ENCODE data around the gene MON1A.

Gene MON1A

DNA sequence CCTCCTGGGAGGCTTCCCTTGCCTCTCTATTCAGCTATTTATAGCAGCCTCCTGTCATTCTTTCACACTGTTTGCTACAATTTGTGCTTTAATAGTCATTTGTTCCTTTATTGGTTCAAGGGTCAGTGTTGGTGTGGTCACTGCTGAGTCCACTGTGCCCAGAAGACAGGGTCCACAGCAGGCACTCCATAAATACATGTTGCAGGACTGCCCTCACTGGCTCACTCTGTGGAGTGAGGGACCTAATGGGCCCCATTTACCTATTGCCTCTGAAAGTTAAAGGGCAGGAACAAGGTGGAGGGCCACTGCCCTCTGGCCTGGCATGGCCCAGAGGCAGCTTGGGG is 42.7 kb downstream of the MON1A start:
- Histone ChIP-seq H3K9me2 (replicated peaks; ENCODE audit: insufficient read depth, low read length) (no peaks in the 10 kb centered on the region), H3K27ac (ENCODE audit: low read length) (no peak overlapping the region), H3K79me2 (ENCODE audit: low read length) (no peaks in the 10 kb centered on the region), H3K36me3 (replicated peaks; ENCODE audit: insufficient read depth, low read length) (no peaks in the 10 kb centered on the region), H3F3A (ENCODE audit: insufficient read depth, low read length) (no peaks in the 10 kb centered on the region), H4K20me1 (ENCODE audit: insufficient read depth, low read length) (no peaks in the 10 kb centered on the region), H3K4me3 (ENCODE audit: low read length) (no peak overlapping the region), H2AFZ (ENCODE audit: low read length) (no peak overlapping the region), H3K9ac (ENCODE audit: low read length) (no peak overlapping the region), H3K9me3 (replicated peaks; ENCODE audit: insufficient read depth, low read length) (no peaks in the 10 kb centered on the region), H3K4me1 (ENCODE audit: low read length) (no peaks in the 10 kb centered on the region), H3K4me2 (ENCODE audit: low read depth, low read length) (no peak overlapping the region), H3K27me3 (replicated peaks; ENCODE audit: insufficient read depth, low read length) (0 out of 2 replicates have a peak, but pooled peaks cover under 1% of the 10 kb centered on the region)
- no peak for DNase-seq
- TF ChIP-seq EZH2 (optimal IDR thresholded peaks at IDR 0.05; ENCODE audit: low read depth, low read length) (no peak), EZH2phosphoT487 (IDR thresholded peaks at IDR 0.05; ENCODE audit: low read length) (no peak)
- TF ChIP-seq, protein P1, sequence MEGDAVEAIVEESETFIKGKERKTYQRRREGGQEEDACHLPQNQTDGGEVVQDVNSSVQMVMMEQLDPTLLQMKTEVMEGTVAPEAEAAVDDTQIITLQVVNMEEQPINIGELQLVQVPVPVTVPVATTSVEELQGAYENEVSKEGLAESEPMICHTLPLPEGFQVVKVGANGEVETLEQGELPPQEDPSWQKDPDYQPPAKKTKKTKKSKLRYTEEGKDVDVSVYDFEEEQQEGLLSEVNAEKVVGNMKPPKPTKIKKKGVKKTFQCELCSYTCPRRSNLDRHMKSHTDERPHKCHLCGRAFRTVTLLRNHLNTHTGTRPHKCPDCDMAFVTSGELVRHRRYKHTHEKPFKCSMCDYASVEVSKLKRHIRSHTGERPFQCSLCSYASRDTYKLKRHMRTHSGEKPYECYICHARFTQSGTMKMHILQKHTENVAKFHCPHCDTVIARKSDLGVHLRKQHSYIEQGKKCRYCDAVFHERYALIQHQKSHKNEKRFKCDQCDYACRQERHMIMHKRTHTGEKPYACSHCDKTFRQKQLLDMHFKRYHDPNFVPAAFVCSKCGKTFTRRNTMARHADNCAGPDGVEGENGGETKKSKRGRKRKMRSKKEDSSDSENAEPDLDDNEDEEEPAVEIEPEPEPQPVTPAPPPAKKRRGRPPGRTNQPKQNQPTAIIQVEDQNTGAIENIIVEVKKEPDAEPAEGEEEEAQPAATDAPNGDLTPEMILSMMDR (IDR thresholded peaks at IDR 0.05; ENCODE audit: low read length), result no peak

DNA sequence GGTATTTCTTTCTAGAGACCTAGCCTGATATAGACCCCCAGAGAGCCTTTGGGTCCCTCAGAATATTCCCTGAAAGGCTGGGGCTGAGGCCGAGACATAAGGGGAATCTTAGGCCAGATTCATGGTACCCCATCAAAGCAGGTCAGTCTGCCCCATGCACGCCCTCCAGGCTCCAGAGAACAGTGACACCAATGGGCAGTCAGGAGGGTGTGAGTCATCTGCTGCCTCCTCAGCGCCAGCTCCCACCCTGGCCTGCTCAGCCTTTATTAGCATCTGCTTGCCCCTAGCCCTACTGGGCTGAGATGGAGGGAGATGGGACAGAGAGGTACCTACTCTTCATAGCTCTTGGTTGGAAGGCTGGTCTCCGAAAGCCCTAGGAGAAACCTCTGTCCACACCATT is 45.6 kb downstream of the MON1A start:
- Histone ChIP-seq H3K36me3 (replicated peaks; ENCODE audit: insufficient read depth, low read length) (no peaks in the 10 kb centered on the region), H4K20me1 (ENCODE audit: insufficient read depth, low read length) (no peaks in the 10 kb centered on the region), H2AFZ (ENCODE audit: low read length) (no peak overlapping the region), H3K9me3 (replicated peaks; ENCODE audit: insufficient read depth, low read length) (no peaks in the 10 kb centered on the region), H3K27me3 (replicated peaks; ENCODE audit: insufficient read depth, low read length) (0 out of 2 replicates have a peak, but pooled peaks cover 3% of the 10 kb centered on the region), H3K27ac (ENCODE audit: low read length) (no peak overlapping the region), H3K4me1 (ENCODE audit: low read length) (no peaks in the 10 kb centered on the region), H3K79me2 (ENCODE audit: low read length) (no peaks in the 10 kb centered on the region), H3K9me2 (replicated peaks; ENCODE audit: insufficient read depth, low read length) (no peaks in the 10 kb centered on the region), H3F3A (ENCODE audit: insufficient read depth, low read length) (no peaks in the 10 kb centered on the region), H3K9ac (ENCODE audit: low read length) (no peak overlapping the region), H3K4me3 (ENCODE audit: low read length) (no peak overlapping the region), H3K4me2 (ENCODE audit: low read depth, low read length) (no peak overlapping the region)
- no peak for DNase-seq
- TF ChIP-seq EZH2 (optimal IDR thresholded peaks at IDR 0.05; ENCODE audit: low read depth, low read length) (no peak), EZH2phosphoT487 (IDR thresholded peaks at IDR 0.05; ENCODE audit: low read length) (no peak)

DNA sequence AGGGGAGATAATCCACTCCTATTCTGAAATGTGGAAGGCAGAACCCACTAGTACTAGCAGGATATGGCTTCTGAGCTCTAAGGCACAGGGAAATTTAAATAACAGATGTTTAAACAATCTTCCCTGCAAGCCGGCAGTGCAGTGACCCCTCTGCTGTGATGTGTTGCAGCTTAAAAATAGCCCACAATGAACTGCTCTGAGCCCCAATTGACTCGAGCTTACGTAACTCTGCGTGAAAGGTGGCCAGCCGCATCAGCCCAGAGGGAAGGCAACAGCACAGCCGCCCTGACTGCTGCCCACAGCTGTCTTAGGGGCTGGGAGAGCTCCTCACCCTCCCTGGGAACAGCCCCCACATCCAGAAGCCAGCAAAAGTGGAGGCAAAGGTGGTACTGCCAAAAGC is 47.4 kb downstream of the MON1A start:
- H3K4me1 ChIP-seq (ENCODE audit: low read length), result no peaks in the 10 kb centered on the region
- H3K9me2 ChIP-seq (replicated peaks; ENCODE audit: insufficient read depth, low read length), result no peaks in the 10 kb centered on the region
- no peaks in the 10 kb centered on the region for H3K79me2 ChIP-seq (ENCODE audit: low read length)
- H3K9me3 ChIP-seq (replicated peaks; ENCODE audit: insufficient read depth, low read length), result no peaks in the 10 kb centered on the region
- no peaks in the 10 kb centered on the region for H4K20me1 ChIP-seq (ENCODE audit: insufficient read depth, low read length)
- no peak overlapping the region for H3K4me2 ChIP-seq (ENCODE audit: low read depth, low read length)
- DNase-seq, result no peak
- H3K36me3 ChIP-seq (replicated peaks; ENCODE audit: insufficient read depth, low read length), result no peaks in the 10 kb centered on the region
- no peak for TF ChIP-seq EZH2 (optimal IDR thresholded peaks at IDR 0.05; ENCODE audit: low read depth, low read length)
- TF ChIP-seq EZH2phosphoT487 (IDR thresholded peaks at IDR 0.05; ENCODE audit: low read length), result no peak
- TF ChIP-seq, protein P1 (IDR thresholded peaks at IDR 0.05; ENCODE audit: low read length), result no peak
- no peak overlapping the region for H3K4me3 ChIP-seq (ENCODE audit: low read length)
- no peak overlapping the region for H3K9ac ChIP-seq (ENCODE audit: low read length)
- H3F3A ChIP-seq (ENCODE audit: insufficient read depth, low read length), result no peaks in the 10 kb centered on the region
- H3K27me3 ChIP-seq (replicated peaks; ENCODE audit: insufficient read depth, low read length), result 0 out of 2 replicates have a peak, but pooled peaks cover 3% of the 10 kb centered on the region
- no peak overlapping the region for H3K27ac ChIP-seq (ENCODE audit: low read length)
- H2AFZ ChIP-seq (ENCODE audit: low read length), result no peak overlapping the region

DNA sequence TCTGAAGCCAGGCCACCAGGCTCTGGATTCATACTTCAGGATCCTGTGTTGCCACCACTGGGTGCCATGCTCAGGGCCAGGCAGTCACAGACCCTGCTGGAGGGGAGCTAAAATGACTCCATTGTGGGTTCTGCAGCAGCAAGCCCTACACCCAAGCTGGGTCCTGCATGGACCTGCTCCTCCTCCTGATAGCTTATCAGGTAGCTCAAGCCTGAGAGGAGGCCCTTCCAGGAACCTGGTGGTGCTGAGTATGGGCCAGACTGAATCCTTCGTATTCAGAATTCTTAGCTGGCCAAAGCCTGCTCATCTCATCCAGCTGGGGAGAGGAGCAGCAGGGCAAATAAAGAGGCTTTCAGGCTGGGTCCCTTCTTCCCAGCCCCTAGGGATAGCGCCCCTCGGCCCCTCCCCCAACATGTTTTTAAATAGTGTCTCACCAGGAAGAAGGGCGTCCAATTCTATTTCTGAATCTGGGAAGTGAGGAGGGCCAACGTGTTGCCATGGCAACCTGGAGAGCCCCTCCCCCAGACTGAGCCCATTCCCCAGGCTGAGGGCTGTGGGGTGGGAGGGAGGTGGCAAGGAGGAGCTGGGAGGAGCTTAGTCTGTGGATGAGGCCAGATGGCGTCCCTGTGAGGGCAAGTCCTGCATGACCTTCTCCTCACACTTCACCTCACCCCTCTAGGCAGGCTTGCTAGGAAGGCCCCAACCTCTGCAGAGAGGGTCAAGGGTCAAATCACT is 48.9 kb downstream of the MON1A start:
- Histone ChIP-seq H3K27me3 (replicated peaks; ENCODE audit: insufficient read depth, low read length) (0 out of 2 replicates have a peak, but pooled peaks cover 3% of the 10 kb centered on the region), H3K36me3 (replicated peaks; ENCODE audit: insufficient read depth, low read length) (no peaks in the 10 kb centered on the region), H3K79me2 (ENCODE audit: low read length) (no peaks in the 10 kb centered on the region), H3F3A (ENCODE audit: insufficient read depth, low read length) (no peaks in the 10 kb centered on the region), H3K9me3 (replicated peaks; ENCODE audit: insufficient read depth, low read length) (no peaks in the 10 kb centered on the region), H3K27ac (ENCODE audit: low read length) (no peak overlapping the region), H3K4me3 (ENCODE audit: low read length) (no peak overlapping the region), H2AFZ (ENCODE audit: low read length) (no peak overlapping the region), H3K9me2 (replicated peaks; ENCODE audit: insufficient read depth, low read length) (no peaks in the 10 kb centered on the region), H3K9ac (ENCODE audit: low read length) (no peak overlapping the region), H4K20me1 (ENCODE audit: insufficient read depth, low read length) (no peaks in the 10 kb centered on the region), H3K4me2 (ENCODE audit: low read depth, low read length) (no peak overlapping the region), H3K4me1 (ENCODE audit: low read length) (no peaks in the 10 kb centered on the region)
- no peak for DNase-seq
- TF ChIP-seq EZH2 (optimal IDR thresholded peaks at IDR 0.05; ENCODE audit: low read depth, low read length), result no peak
- no peak for TF ChIP-seq EZH2phosphoT487 (IDR thresholded peaks at IDR 0.05; ENCODE audit: low read length)
- TF ChIP-seq, protein P1 (IDR thresholded peaks at IDR 0.05; ENCODE audit: low read length), result no peak
